Stimulated activated CD8-positive, alpha-beta memory T cell treated with anti-CD3 and anti-CD28 coated beads, Interleukin-12 subunit alpha, Interleukin-12 subunit beta, amount 100 ng/mL, for 4 hours (primary cell): ENCODE data around the gene NUP214.

Source experiments
- DNase-seq: peaks from one replicate; pipeline ENCODE4 v3.0.0-alpha.2; 2020; ENCODE audit warnings: low read depth

NUP214 gene

GRCh38 chr9:131125288-131126058, at the start of gene NUP214:
TSS of gene NUP214 (plus strand) at chr9:131125586. CDS start at chr9:131125705, 119 bp downstream.
- peak; percentile 99 for DNase-seq

- no peak for DNase-seq
Measured at GRCh38 chr9:131076347-131077195, 48.8 kb upstream of the NUP214 start.

DNA sequence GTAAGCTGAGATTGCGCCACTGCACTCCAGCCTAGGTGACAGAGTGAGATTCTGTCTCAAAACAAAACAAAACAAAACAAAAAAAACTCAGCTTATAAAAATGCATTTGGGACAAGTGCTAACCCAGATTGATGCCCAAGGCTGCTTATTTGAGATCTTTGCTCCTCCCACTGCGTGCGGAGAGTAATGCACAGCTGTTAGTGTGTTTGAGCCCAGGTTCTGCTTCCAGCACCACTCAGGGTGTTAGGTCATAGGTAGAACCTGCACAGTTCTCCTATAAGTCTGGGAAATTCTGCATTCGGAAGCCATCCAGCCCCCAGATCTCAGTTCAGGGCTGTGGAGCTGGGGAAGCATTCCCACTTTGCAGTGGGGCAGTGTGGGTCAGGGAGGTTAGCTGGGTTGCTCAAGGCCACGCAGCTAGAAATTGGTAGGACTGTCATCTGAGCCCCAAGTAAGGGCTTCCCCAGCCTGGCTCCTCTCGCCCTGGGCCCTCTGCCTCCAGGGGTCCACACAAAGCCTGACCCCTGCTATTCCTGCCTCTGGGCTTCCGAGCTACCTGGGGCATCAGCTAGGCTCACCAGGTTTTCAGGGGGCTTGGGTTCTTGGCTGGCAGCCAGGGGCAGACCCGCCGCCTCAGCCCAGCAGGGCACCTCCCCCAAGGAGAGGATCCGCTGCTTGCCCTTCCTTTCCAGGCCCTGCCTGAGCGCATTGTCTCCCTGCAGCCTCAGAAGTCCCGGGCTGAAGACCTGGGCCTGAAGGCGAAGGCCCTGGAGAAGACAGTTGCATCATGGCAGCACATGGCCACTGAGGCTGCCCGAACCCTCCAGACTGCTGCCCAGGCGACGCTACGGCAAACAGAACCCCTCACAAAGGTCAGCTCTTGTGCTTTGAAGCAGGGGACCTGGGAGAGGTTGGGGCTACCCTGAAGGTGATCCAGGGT, 46.7 kb upstream of the NUP214 start:
- no peak for DNase-seq

- DNase-seq = no peak
Measured at GRCh38 chr9:131080589-131080988, 44.8 kb upstream of the NUP214 start.

- DNase-seq = no peak
Measured at GRCh38 chr9:131081868-131082267, 43.5 kb upstream of the NUP214 start.

GRCh38 chr9:131082774-131083512, 42.4 kb upstream of the NUP214 start:
- no peak for DNase-seq

- DNase-seq = no peak
Measured at GRCh38 chr9:131084661-131085369, 40.6 kb upstream of the NUP214 start.

DNA sequence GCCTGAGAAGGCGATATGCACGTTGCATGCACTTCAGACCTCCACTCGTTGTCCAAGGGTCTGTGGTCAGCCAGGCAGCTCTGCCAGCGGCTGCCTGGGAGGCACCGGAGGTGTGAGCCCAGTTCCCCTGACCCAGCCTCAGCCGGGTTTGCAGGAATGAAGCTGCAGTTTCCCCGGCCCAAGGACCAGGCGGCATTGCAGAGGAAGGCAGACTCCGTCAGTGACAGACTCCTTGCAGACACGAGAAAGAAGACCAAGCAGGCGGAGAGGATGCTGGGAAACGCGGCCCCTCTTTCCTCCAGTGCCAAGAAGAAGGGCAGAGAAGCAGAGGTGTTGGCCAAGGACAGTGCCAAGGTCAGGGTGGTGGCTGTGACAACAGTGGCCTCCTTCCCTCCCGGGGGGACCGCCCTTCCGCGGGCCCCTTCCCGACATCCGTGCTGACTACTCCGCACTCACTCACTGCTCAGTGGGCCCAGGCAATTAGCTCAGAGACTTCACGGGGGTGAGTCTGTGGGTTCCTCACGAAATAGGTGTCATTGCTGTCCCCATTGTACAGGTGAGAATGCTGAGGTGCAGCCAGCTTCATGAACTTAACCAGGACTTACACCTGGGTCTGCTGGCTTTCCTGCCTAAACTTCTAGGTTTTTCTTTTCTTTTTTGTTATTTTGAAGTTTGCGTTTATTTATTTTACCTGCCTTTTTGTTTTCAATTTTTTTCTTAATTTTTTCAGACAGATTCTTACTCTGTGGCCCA, 39.8 kb upstream of the NUP214 start:
- DNase-seq = no peak

- no peak for DNase-seq
Measured at GRCh38 chr9:131087354-131087893, 38.0 kb upstream of the NUP214 start.

GRCh38 chr9:131090025-131090787, 35.2 kb upstream of the NUP214 start:
- DNase-seq = no peak

GRCh38 chr9:131091352-131091992, 33.9 kb upstream of the NUP214 start:
- no peak for DNase-seq

DNA sequence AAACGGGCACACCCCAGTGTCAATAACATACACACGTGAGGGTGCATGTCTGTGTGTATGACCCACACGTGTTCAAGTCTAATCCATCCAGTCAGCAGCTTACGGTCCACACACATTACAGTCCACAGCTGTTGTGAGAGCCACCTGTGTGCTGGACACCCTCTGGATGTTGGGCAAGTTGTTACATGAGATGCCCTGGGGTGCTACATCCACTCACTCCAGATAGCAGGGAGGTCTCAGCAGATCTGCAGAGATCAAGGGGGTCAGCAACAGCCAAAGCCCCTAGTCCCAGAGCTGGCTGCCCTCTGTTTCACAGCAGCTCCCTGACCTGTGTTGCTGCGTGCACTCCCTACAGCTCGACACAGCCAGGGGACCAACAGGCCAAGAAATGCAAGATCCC, 33.4 kb upstream of the NUP214 start:
- DNase-seq = no peak

- no peak for DNase-seq
Measured at GRCh38 chr9:131092548-131093440, 32.6 kb upstream of the NUP214 start.

DNA sequence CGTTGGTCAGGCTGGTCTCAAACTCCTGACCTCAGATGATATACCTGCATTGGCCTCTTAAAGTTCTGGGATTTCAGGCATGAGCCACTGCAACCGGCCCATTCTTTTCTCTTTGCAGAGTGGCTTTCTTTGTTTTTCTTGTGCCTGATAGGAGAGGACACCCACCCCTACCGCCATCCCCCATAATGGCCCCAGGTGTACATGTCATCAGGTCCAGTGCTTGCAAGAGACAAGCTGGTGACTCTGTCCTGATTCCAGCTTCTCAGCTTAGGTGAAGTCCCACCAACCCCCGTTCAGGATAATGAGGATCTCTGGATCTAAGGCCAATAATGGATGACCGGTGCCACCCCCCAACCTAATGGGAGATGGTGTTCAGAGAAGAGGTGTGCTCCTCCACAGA, 31.4 kb upstream of the NUP214 start:
- DNase-seq = no peak

GRCh38 chr9:131094622-131095021, 30.8 kb upstream of the NUP214 start:
- no peak for DNase-seq

- DNase-seq = no peak
Measured at GRCh38 chr9:131095666-131096268, 29.6 kb upstream of the NUP214 start.
